Activated B cell treated with CpG ODN at 0.5 μM for 24 hours (primary cell): ENCODE measurements around the gene MSL1. TPM values are rescaled to one million over a fixed set of nuclear protein-coding genes. Genes with fewer than 3 reads are reported as not detected.

Experiments used
- ATAC-seq: fragments of 200-7000 bp; cut with Tn5 transposase; one replicate; pipeline ENCODE4 v1.10.0; 2021; ENCODE audit warnings: low read depth, mild to moderate bottlenecking, moderate library complexity
- CTCF ChIA-PET: fragments of 350-600 bp; sonication (Branson Sonifier 250); formaldehyde crosslinking; loops from one replicate; lab custom pipeline; 2021; ENCODE audit warnings: antibody characterized with exemption; lab: Charles Lee
- POLR2A ChIA-PET: fragments of 350-600 bp; sonication (Branson Sonifier 250); formaldehyde crosslinking; loops from one replicate; lab custom pipeline; 2021; ENCODE audit warnings: antibody characterized with exemption; lab: Charles Lee
- DNase-seq: peaks from one replicate; pipeline ENCODE4 v3.0.0; 2022
- H3K27ac Mint-ChIP-seq: one replicate; pipeline ENCODE4 v1.8.0; 2020; ENCODE audit warnings: mixed read lengths
- H3K27me3 Mint-ChIP-seq: one replicate; pipeline ENCODE4 v1.8.0; 2021; ENCODE audit warnings: mixed read lengths
- H3K36me3 Mint-ChIP-seq: one replicate; pipeline ENCODE4 v1.8.0; 2021; ENCODE audit warnings: low read depth, mixed read lengths
- H3K4me1 Mint-ChIP-seq: one replicate; pipeline ENCODE4 v1.8.0; 2021; ENCODE audit warnings: mixed read lengths
- H3K4me3 Mint-ChIP-seq: one replicate; pipeline ENCODE4 v1.8.0; 2020; ENCODE audit warnings: mild to moderate bottlenecking, mixed read lengths
- H3K9me3 Mint-ChIP-seq: one replicate; pipeline ENCODE4 v1.8.0; 2020; ENCODE audit warnings: mixed read lengths
- intact Hi-C: fragments of 100-400 bp; cut with micrococcal nuclease; formaldehyde crosslinking; loops from one replicate; pipeline ENCODE4 v1.15.1; 2024
- total RNA-seq: library from RNA; stranded (reverse); gene quantifications from 2 replicates; pipeline ENCODE4 v1.2.3, GENCODE V29; 2022
- TF ChIP-seq, protein P1 (sequence below): fragments of 200-600 bp; IDR thresholded peaks from one replicate; pipeline ENCODE4 v1.8.0; 2022; ENCODE audit warnings: antibody characterized with exemption, mild to moderate bottlenecking

The MSL1 gene
- total RNA-seq, 1 donor from 2014 or later: 101 TPM

- POLR2A ChIA-PET: interaction anchor here (0.5 to 5.9 kb wide), 22 partner anchors 10 to 1576 kb away, joined by 3 to 113 read pairs (median 5); partner anchors contain the start of genes CASC3, MED24, MSL1 and NR1D1
- Mint-ChIP-seq H3K36me3 (no peaks in the 10 kb centered on the region), H3K4me3 (no peak overlapping the region), H3K27ac (no peak overlapping the region), H3K4me1 (peaks cover 56% of the 10 kb centered on the region), H3K27me3 (no peaks in the 10 kb centered on the region), H3K9me3 (no peaks in the 10 kb centered on the region)
- intact Hi-C loops: loop anchor here (1.0 to 5.0 kb wide), 6 partner anchors 10 to 178 kb away; partner anchors contain the start of gene CASC3
- DNase-seq (no peak), ATAC-seq (no peak)
- CTCF ChIA-PET: interaction anchor here (0.6 to 6.8 kb wide), 31 partner anchors 10 to 492 kb away, joined by 3 to 116 read pairs (median 8); partner anchors contain the start of genes CASC3, CSF3, MED24 and MSL1
- TF ChIP-seq, protein P1, sequence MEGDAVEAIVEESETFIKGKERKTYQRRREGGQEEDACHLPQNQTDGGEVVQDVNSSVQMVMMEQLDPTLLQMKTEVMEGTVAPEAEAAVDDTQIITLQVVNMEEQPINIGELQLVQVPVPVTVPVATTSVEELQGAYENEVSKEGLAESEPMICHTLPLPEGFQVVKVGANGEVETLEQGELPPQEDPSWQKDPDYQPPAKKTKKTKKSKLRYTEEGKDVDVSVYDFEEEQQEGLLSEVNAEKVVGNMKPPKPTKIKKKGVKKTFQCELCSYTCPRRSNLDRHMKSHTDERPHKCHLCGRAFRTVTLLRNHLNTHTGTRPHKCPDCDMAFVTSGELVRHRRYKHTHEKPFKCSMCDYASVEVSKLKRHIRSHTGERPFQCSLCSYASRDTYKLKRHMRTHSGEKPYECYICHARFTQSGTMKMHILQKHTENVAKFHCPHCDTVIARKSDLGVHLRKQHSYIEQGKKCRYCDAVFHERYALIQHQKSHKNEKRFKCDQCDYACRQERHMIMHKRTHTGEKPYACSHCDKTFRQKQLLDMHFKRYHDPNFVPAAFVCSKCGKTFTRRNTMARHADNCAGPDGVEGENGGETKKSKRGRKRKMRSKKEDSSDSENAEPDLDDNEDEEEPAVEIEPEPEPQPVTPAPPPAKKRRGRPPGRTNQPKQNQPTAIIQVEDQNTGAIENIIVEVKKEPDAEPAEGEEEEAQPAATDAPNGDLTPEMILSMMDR: no peak
These were observed 9.1 kb upstream of the MSL1 start for GRCh38 chr17:40112718-40113109.

- DNase-seq (peak; percentile 80), ATAC-seq (peak; percentile 87)
- peak overlapping the region; percentile 89 for H3K4me3 Mint-ChIP-seq
- H3K36me3 Mint-ChIP-seq: no peaks in the 10 kb centered on the region
- peaks cover 54% of the 10 kb centered on the region for H3K4me1 Mint-ChIP-seq
- intact Hi-C loops: loop anchor here (1.0 to 5.0 kb wide), 6 partner anchors 9 to 177 kb away; partner anchors contain the start of gene CASC3
- no peaks in the 10 kb centered on the region for H3K27me3 Mint-ChIP-seq
- TF ChIP-seq, protein P1: no peak
- ChIA-PET CTCF (interaction anchor here (0.5 to 6.8 kb wide), 36 partner anchors 10 to 493 kb away, joined by 3 to 116 read pairs (median 7); partner anchors contain the start of genes CASC3, CSF3, MED24 and MSL1), POLR2A (interaction anchor here (0.5 to 5.9 kb wide), 23 partner anchors 10 to 1575 kb away, joined by 3 to 113 read pairs (median 5); partner anchors contain the start of genes CASC3, MED24, MSL1 and NR1D1)
- H3K9me3 Mint-ChIP-seq: no peaks in the 10 kb centered on the region
- peak overlapping the region; percentile 88 for H3K27ac Mint-ChIP-seq
These were observed 8.5 kb upstream of the MSL1 start for GRCh38 chr17:40113110-40113906.

GRCh38 chr17:40113907-40114245, 7.9 kb upstream of the MSL1 start:
- H3K4me3 Mint-ChIP-seq: peak overlapping the region; percentile 89
- DNase-seq (no peak), ATAC-seq (no peak)
- no peaks in the 10 kb centered on the region for H3K9me3 Mint-ChIP-seq
- intact Hi-C loops: loop anchor here (1.0 to 5.0 kb wide), 6 partner anchors 8 to 176 kb away; partner anchors contain the start of gene CASC3
- H3K27me3 Mint-ChIP-seq: no peaks in the 10 kb centered on the region
- POLR2A ChIA-PET: interaction anchor here (1.3 to 5.9 kb wide), 15 partner anchors 9 to 1574 kb away, joined by 3 to 113 read pairs (median 9); partner anchors contain the start of genes CASC3, MED24, MSL1 and NR1D1
- CTCF ChIA-PET: interaction anchor here (0.9 to 6.8 kb wide), 20 partner anchors 9 to 241 kb away, joined by 3 to 116 read pairs (median 14); partner anchors contain the start of genes CASC3, MED24, MSL1 and NR1D1
- no peaks in the 10 kb centered on the region for H3K36me3 Mint-ChIP-seq
- H3K27ac Mint-ChIP-seq: peak overlapping the region; percentile 88
- TF ChIP-seq, protein P1: no peak
- H3K4me1 Mint-ChIP-seq: peaks cover 49% of the 10 kb centered on the region

GRCh38 chr17:40115101-40115436, 6.7 kb upstream of the MSL1 start:
- no peak overlapping the region for H3K4me3 Mint-ChIP-seq

More at GRCh38 chr17:40115101-40115436, 6.7 kb upstream of the MSL1 start:
- Mint-ChIP-seq H3K27me3 (no peaks in the 10 kb centered on the region), H3K27ac (no peak overlapping the region), H3K9me3 (no peaks in the 10 kb centered on the region), H3K4me1 (peaks cover 42% of the 10 kb centered on the region), H3K36me3 (no peaks in the 10 kb centered on the region)
- TF ChIP-seq, protein P1: no peak
- ATAC-seq (no peak), DNase-seq (no peak)
- ChIA-PET CTCF (interaction anchor here (1.3 to 6.8 kb wide), 4 partner anchors 25 to 53 kb away, joined by 3 to 116 read pairs (median 38); partner anchors contain the start of gene CASC3), POLR2A (interaction anchor here (3.7 to 5.9 kb wide), 3 partner anchors 8 to 25 kb away, joined by 61 to 113 read pairs (median 73); partner anchors contain the start of genes CASC3, MSL1 and NR1D1)
- intact Hi-C loops: no loop called here
